Activated CD8-positive, alpha-beta memory T cell treated with anti-CD3 and anti-CD28 coated beads, Interleukin-2, amount 10 ng/mL, durations not matched to agents 7 days and 5 days (primary cell): ENCODE data around the gene BPIFA3. TPM values are rescaled to one million over a fixed set of nuclear protein-coding genes. Genes with fewer than 3 reads are reported as not detected.
A peak's percentile ranks its signal among the peaks of the same experiment; 100 is the strongest.

Experiments
- ATAC-seq: fragments of 150-1000 bp; cut with Tn5 transposase; one replicate; pipeline ENCODE4 v1.10.0; 2021; ENCODE audit warnings: moderate library complexity
- CTCF ChIA-PET: fragments of 350-600 bp; sonication (Branson Sonifier 250); formaldehyde crosslinking; loops from one replicate; lab custom pipeline; 2021; ENCODE audit warnings: antibody characterized with exemption; lab: Charles Lee
- DNase-seq: peaks from one replicate; pipeline ENCODE4 v3.0.0-alpha.2; 2020
- H3K27ac Mint-ChIP-seq: one replicate; pipeline ENCODE4 v1.8.0; 2021; ENCODE audit warnings: mild to moderate bottlenecking, mixed read lengths
- H3K27me3 Mint-ChIP-seq: one replicate; pipeline ENCODE4 v1.8.0; 2021; ENCODE audit warnings: mixed read lengths
- H3K36me3 Mint-ChIP-seq: one replicate; pipeline ENCODE4 v1.8.0; 2021; ENCODE audit warnings: mild to moderate bottlenecking, mixed read lengths
- H3K4me1 Mint-ChIP-seq: one replicate; pipeline ENCODE4 v1.8.0; 2021; ENCODE audit warnings: mixed read lengths
- H3K4me3 Mint-ChIP-seq: one replicate; pipeline ENCODE4 v1.8.0; 2021; ENCODE audit warnings: mild to moderate bottlenecking, moderate library complexity, mixed read lengths
- H3K9me3 Mint-ChIP-seq: one replicate; pipeline ENCODE4 v1.8.0; 2022; ENCODE audit warnings: low read depth, mixed read lengths
- total RNA-seq, 2 experiments: library from RNA; stranded (reverse); gene quantifications; one replicate each; pipeline ENCODE4 v1.2.3, GENCODE V29; 2021

BPIFA3 gene
- total RNA-seq, 2 experiments from 2014 or later = not detected

DNA sequence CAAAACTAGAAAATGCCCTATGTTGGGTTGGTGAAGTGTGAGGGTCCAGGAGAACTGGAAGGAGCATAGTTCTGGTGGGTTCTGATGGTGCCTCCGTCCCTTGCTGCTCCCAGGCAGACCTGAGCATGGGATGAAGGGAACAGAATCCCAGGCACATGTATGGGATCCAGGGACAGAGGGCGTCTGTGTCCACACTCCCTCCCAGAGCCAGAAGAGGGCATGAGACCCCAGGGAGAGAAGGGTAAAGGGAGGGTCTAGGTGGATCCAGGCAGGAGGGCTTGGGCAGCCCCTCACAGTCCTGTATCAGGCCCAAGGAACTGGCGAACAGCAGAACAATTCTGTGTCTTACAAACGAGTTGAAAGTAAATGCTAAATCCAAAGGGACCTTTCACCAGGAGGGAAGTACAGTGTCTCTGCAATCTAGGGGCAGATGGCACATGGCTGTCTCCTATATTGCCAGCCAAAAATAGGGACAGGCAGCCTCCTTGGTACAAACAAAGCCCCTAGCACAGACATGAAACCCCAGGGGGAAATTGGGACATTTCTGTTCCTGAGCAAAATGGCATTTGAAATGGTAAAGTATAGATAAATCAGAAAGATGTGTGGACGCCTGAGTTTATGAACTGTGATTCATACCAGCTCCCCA, 16.1 kb downstream of the BPIFA3 start:
- no peak for ATAC-seq
- H3K9me3 Mint-ChIP-seq = no peaks in the 10 kb centered on the region
- peaks cover 32% of the 10 kb centered on the region for H3K4me1 Mint-ChIP-seq
- H3K27me3 Mint-ChIP-seq = peaks cover 29% of the 10 kb centered on the region
- no peaks in the 10 kb centered on the region for H3K36me3 Mint-ChIP-seq
- peak overlapping the region; percentile 66 for H3K27ac Mint-ChIP-seq
- no peak for DNase-seq
- no peak overlapping the region for H3K4me3 Mint-ChIP-seq
- CTCF ChIA-PET = no interaction called here

DNA sequence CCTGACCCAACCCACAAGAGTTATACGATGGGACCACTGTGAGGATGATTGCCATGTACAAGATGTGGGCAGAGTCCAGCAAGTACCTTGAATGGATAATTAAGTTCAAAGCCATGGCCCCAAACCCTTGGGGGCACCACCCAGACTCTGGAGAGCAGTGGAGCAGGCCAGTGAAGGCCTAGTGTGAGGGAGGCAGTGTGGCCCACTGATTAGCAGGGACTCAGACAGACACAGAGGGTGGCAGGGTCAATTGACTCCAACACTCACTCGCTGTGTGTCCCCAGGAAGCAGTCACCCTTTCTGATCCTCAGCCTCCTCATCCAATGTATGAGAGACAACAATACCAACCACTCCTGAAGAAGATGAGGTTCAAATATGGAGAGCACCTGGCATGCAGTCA, 16.9 kb downstream of the BPIFA3 start:
- CTCF ChIA-PET = no interaction called here
- no peak for DNase-seq
- H3K4me1 Mint-ChIP-seq = peaks cover 32% of the 10 kb centered on the region

DNA sequence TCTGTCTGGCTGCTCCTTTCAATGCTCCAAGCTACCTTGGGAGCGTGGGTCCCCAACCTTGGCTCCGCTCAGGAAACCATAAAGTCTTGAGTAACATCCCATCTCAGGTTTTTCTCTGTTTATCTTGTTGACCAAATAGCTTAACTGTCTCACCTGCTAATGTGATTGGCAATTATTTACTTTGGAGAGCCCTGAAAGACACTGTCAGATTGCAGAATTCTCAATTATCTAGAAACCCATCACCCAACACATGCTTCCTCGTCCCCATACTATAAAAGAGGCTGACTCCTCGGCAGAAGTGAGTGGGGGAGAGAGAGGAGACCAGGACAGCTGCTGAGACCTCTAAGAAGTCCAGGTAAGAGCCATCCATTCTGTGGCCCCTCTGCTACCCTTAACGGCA, 18.5 kb downstream of the BPIFA3 start, which contains the start of gene BPIFA1:
Gene BPIFA1, plus strand, starts transcription at position 301 of the 400 bp plus-strand sequence. CDS start 1,716 bp downstream, outside the sequence.
- CTCF ChIA-PET = no interaction called here
- DNase-seq = no peak
- H3K4me3 Mint-ChIP-seq = no peak within 1 kb of the TSS
- H3K4me1 Mint-ChIP-seq = peaks cover 22% of the 10 kb centered on the region
- no peaks in the 10 kb centered on the region for H3K36me3 Mint-ChIP-seq
- no peak within 1 kb of the TSS for H3K27ac Mint-ChIP-seq
- no peak for ATAC-seq
- H3K9me3 Mint-ChIP-seq = no peaks in the 10 kb centered on the region
- H3K27me3 Mint-ChIP-seq = peaks cover 25% of the 10 kb centered on the region

More for the DNA sequence above, 16.9 kb downstream of the BPIFA3 start:
- Mint-ChIP-seq H3K36me3 (no peaks in the 10 kb centered on the region), H3K27ac (no peak overlapping the region), H3K9me3 (no peaks in the 10 kb centered on the region), H3K4me3 (no peak overlapping the region), H3K27me3 (peaks cover 29% of the 10 kb centered on the region)
- ATAC-seq = no peak

DNA sequence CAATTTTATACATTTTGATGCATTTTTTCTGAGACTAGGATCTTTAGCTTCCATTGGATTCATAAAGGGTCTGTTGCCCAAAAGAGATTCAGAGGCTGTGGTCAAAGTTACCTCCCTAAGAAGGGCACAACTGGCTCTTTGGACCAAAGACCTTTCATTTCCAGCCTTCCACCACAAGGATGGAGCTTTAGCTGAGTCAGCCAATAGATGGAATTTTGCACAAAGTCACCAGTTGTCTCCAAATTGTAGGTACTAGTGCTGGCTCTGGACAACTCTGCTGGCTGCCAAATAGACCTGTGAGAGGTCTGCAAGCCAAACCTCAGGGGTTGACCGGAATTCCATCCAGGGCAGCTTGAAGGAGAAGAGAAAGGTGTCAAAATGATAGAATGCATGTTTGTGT, 19.2 kb downstream of the BPIFA3 start:
- H3K27me3 Mint-ChIP-seq = peaks cover 25% of the 10 kb centered on the region
- peaks cover 18% of the 10 kb centered on the region for H3K4me1 Mint-ChIP-seq
- no peak overlapping the region for H3K27ac Mint-ChIP-seq
- CTCF ChIA-PET = no interaction called here
- H3K9me3 Mint-ChIP-seq = no peaks in the 10 kb centered on the region
- DNase-seq = no peak
- no peak overlapping the region for H3K4me3 Mint-ChIP-seq
- ATAC-seq = no peak
- no peaks in the 10 kb centered on the region for H3K36me3 Mint-ChIP-seq

DNA sequence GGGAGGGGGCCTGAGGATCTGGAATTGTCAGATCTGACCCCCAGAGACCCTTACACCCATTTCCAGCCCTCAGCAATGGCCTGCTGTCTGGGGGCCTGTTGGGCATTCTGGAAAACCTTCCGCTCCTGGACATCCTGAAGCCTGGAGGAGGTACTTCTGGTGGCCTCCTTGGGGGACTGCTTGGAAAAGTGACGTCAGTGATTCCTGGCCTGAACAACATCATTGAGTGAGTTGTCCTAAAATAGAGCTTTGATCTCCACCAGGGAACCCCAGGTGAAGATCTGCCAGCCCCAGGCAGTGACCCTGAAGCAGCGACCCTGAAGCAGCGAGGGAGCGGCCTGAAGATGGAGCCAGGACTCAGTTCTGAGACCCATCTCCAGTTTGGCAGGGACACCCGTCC, 20.8 kb downstream of the BPIFA3 start:
- peaks cover 24% of the 10 kb centered on the region for H3K27me3 Mint-ChIP-seq
- ATAC-seq (no peak), DNase-seq (no peak)
- H3K27ac Mint-ChIP-seq = no peak overlapping the region
- no peaks in the 10 kb centered on the region for H3K36me3 Mint-ChIP-seq
- CTCF ChIA-PET = no interaction called here
- no peak overlapping the region for H3K4me3 Mint-ChIP-seq
- H3K9me3 Mint-ChIP-seq = no peaks in the 10 kb centered on the region
- peaks cover 2% of the 10 kb centered on the region for H3K4me1 Mint-ChIP-seq

DNA sequence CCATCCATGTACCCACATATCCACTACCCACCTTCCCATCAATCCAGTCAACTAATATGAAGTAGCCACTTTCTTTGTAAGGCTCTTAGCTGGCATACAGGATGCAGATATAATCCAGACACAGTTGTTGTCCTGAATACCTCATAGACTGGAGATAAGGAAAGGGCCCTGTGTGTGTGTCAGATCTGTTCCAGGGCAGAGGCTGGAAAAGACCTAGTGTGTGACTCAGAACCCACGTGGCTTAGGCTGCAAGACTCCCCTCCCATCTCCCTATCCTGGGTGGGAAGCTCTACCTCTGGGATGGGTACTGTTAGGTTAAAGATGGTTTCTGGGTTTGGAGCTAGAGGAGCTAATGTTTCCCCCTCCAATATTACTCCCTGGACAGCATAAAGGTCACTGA, 22.3 kb downstream of the BPIFA3 start:
- H3K27ac Mint-ChIP-seq = no peak overlapping the region
- no peaks in the 10 kb centered on the region for H3K36me3 Mint-ChIP-seq
- DNase-seq (no peak), ATAC-seq (no peak)
- H3K9me3 Mint-ChIP-seq = no peaks in the 10 kb centered on the region
- H3K4me3 Mint-ChIP-seq = no peak overlapping the region
- H3K27me3 Mint-ChIP-seq = peaks cover 22% of the 10 kb centered on the region
- no peaks in the 10 kb centered on the region for H3K4me1 Mint-ChIP-seq
- CTCF ChIA-PET = interaction anchor here (0.5 kb wide), 1 partner anchor 1389 kb away, joined by 3 read pairs; no protein-coding TSS in a partner anchor

DNA sequence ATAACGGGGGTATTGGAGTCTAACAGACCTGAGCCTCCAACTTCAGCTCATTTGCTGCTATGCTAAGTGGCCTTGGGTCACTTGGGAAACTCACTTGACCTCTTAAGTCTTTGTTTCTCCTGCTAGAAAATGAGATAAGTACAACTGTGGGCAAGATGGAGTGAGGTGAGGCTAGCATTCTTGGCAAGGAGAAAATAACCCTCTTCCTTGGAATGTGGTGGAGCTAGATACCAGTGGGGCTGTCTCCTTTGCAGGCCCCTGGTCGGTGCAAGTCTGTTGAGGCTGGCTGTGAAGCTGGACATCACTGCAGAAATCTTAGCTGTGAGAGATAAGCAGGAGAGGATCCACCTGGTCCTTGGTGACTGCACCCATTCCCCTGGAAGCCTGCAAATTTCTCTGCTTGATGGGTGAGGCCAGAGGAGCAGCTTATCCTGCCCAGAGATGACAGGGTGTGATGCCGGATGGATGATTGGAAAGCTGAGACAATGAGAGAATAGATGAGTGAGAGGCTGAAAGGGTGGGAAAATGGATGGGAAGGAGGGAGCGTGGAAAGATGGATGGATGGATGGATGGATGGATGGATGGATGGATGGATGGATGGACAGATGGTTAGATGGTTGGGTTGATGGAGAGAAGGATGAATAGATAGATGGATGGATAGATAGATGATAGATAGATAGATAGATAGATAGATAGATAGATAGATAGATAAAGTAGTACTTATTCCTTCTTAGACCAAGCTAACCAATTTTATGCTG, 23.0 kb downstream of the BPIFA3 start:
- Mint-ChIP-seq H3K27ac (no peak overlapping the region), H3K9me3 (no peaks in the 10 kb centered on the region), H3K36me3 (no peaks in the 10 kb centered on the region), H3K4me3 (no peak overlapping the region), H3K27me3 (peaks cover 24% of the 10 kb centered on the region), H3K4me1 (no peaks in the 10 kb centered on the region)
- DNase-seq (no peak), ATAC-seq (no peak)
- CTCF ChIA-PET = no interaction called here

DNA sequence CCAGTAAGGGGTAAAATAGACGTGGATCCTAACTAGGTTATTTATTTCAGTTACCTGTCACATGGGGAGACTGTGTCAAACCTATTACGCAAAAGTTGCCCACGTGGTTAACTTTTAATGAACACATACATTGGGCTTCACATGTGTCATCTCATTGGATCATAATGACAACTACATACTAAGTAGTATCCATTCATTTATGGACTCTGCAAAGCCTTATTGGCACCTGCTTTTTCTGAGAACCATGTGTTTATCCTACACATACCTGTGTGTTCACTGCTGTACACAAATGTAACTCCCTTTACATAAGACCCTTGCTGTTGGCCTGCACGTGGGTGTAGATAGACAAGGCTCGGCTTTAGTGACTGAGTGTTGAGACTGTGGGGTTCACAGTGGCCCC, 23.8 kb downstream of the BPIFA3 start:
- CTCF ChIA-PET = no interaction called here
- H3K27me3 Mint-ChIP-seq = peaks cover 19% of the 10 kb centered on the region
- no peaks in the 10 kb centered on the region for H3K9me3 Mint-ChIP-seq
- no peak overlapping the region for H3K27ac Mint-ChIP-seq
- no peak overlapping the region for H3K4me3 Mint-ChIP-seq
- ATAC-seq (no peak), DNase-seq (no peak)
- H3K4me1 Mint-ChIP-seq = no peaks in the 10 kb centered on the region
- H3K36me3 Mint-ChIP-seq = no peaks in the 10 kb centered on the region

DNA sequence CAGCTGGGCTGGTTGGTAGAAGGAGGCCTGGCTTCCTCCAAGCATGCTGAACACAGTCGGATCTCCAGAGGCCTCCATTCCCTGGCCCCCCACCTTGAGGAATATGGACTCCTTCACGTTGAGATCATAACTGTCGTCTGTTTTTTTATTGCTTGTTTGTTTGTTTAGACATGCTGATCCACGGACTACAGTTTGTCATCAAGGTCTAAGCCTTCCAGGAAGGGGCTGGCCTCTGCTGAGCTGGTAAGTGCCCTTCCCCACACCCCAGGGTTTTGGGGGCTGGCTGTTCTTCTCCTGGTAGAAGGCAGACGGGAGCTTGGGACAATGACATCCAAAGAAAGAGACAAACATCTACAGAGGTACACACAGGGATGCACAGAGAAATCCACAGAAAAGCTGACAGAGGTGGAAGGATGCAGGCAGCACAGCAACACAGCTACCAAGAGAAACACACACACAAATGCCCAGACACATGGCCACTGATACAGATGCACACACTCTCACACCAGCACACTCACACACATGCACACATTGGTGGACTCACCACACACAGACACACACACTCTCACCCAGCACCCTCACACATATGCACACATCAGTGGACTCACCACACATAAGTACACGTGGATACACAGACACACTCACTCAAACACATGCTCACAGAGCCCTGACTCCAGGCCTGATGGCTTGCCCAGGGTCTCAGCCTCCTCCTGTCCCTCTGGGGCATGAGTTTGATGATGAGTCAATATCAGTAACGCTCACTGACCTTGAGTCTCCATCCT, 25.4 kb downstream of the BPIFA3 start:
- no peak for ATAC-seq

DNA sequence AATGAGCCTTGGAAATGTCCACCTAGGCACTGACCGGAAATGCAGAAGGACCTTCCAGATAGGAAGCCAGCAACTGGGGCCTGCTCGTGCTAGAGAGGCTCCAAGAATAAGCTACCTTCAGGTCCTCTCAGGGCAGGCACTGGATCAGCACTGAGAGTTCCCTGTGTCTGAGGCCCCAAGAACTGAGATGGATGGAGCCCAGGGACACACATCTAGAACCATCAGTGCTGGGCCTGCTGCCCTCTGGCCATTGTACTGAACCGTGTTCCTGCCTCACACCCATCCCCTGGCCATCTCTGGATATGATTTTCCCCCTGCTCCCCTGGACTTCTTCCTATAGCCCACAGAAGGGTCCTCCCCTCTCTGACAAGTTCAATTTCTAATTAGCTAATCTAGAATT, 28.9 kb downstream of the BPIFA3 start:
- Mint-ChIP-seq H3K4me3 (no peak overlapping the region), H3K36me3 (no peaks in the 10 kb centered on the region), H3K9me3 (no peaks in the 10 kb centered on the region), H3K27ac (no peak overlapping the region), H3K27me3 (peaks cover 11% of the 10 kb centered on the region), H3K4me1 (no peaks in the 10 kb centered on the region)
- CTCF ChIA-PET = interaction anchor here (0.7 kb wide), 1 partner anchor 422 kb away, joined by 3 read pairs; no protein-coding TSS in a partner anchor
- no peak for DNase-seq
- ATAC-seq = no peak

More for the DNA sequence above, 25.4 kb downstream of the BPIFA3 start:
- no peak overlapping the region for H3K4me3 Mint-ChIP-seq
- CTCF ChIA-PET = no interaction called here
- no peaks in the 10 kb centered on the region for H3K4me1 Mint-ChIP-seq
- DNase-seq = no peak
- H3K36me3 Mint-ChIP-seq = no peaks in the 10 kb centered on the region
- no peak overlapping the region for H3K27ac Mint-ChIP-seq
- no peaks in the 10 kb centered on the region for H3K9me3 Mint-ChIP-seq
- peaks cover 11% of the 10 kb centered on the region for H3K27me3 Mint-ChIP-seq

DNA sequence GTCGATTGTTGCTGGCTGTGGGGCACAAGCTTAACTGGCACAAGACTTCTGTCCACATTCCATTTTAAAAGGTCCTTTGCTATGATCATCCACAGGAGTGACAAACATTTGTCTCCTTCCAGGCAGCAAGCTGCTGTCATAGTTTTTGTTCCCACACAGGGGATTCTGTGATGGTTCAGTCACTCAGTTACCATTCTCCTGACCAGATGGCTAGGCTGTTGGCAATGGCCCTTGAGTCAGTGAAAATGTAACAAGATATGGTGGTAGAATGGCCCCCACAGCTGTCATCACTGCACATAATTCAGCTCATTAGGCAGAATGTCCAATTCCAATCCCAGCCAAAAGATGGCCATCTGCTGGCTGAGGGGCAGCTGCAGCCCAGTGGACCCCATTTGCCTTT, 32.3 kb downstream of the BPIFA3 start:
- Mint-ChIP-seq H3K36me3 (no peaks in the 10 kb centered on the region), H3K27ac (no peak overlapping the region), H3K9me3 (no peaks in the 10 kb centered on the region), H3K4me3 (no peak overlapping the region), H3K4me1 (no peaks in the 10 kb centered on the region), H3K27me3 (peaks cover 12% of the 10 kb centered on the region)
- CTCF ChIA-PET = no interaction called here
- ATAC-seq (no peak), DNase-seq (no peak)

DNA sequence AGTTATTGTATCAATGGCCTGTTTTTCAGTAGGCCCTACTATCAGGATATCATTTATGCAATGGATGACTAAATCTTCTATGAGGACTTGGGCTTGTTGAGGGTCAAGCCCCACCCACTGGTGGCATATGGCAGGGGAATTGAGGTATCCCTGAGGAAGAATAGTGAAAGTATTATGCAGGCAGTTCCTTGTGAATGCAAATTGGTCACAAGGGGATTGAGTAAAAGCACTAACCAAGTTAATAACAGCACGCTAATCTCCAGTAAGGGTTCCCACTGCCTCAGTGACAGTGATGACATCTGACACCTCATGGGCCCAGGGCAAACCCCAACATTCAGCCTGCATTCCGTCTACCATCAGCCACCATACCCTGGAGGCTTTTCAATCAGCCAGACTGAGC, 33.5 kb downstream of the BPIFA3 start:
- Mint-ChIP-seq H3K4me1 (no peaks in the 10 kb centered on the region), H3K27ac (no peak overlapping the region), H3K36me3 (no peaks in the 10 kb centered on the region), H3K4me3 (no peak overlapping the region), H3K27me3 (peaks cover 17% of the 10 kb centered on the region), H3K9me3 (no peaks in the 10 kb centered on the region)
- ATAC-seq = no peak
- CTCF ChIA-PET = no interaction called here
- DNase-seq = no peak

DNA sequence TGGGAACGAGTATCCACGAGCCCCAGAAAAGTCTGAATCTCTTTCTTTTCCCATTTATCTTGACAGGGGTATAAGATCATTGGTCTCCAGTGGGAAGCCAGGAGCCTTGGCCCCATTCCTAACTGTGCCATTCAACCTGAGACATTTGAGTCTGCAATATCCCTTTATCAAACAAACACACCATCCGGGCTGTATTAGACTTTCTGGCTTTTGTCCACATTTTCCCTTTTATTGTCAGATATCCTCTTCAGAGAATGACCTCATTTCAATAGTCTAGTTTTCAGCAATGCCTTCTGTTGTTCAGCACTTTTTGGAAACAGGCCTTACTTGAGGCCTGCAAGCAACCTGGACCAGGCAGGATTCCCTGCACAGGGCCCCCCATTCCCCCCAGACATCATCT, 34.3 kb downstream of the BPIFA3 start:
- H3K36me3 Mint-ChIP-seq = no peaks in the 10 kb centered on the region
- no peak overlapping the region for H3K4me3 Mint-ChIP-seq
- CTCF ChIA-PET = no interaction called here
- DNase-seq (no peak), ATAC-seq (no peak)
- H3K4me1 Mint-ChIP-seq = no peaks in the 10 kb centered on the region
- no peaks in the 10 kb centered on the region for H3K9me3 Mint-ChIP-seq
- H3K27me3 Mint-ChIP-seq = peaks cover 20% of the 10 kb centered on the region
- no peak overlapping the region for H3K27ac Mint-ChIP-seq
